HAP-1 (cell line): ENCODE measurements around the gene CASK.

Source experiments
- DNase-seq, 2 experiments: peaks; one replicate each; pipeline ENCODE4 v3.0.0-alpha.2; 2016 to 2020; ENCODE audit warnings: low spot score in 2 of 2
- H3K27me3 ChIP-seq: fragments of 250-450 bp; sonication (Bioruptor Pico); 2 replicates; pipeline ENCODE4 v1.5.1; 2020; ENCODE audit warnings: low read depth, mild to moderate bottlenecking, moderate library complexity
- H3K36me3 ChIP-seq: fragments of 250-450 bp; sonication (Bioruptor Pico); replicated peaks from 2 replicates; pipeline ENCODE4 v1.5.1; 2020; ENCODE audit warnings: mild to moderate bottlenecking
- H3K4me1 ChIP-seq: fragments of 250-450 bp; sonication (Bioruptor Pico); 2 replicates; pipeline ENCODE4 v1.5.1; 2020; ENCODE audit warnings: mild to moderate bottlenecking
- H3K4me3 ChIP-seq: fragments of 250-450 bp; sonication (Bioruptor Pico); 2 replicates; pipeline ENCODE4 v1.5.1; 2020; ENCODE audit warnings: mild to moderate bottlenecking, moderate library complexity
- H3K9me3 ChIP-seq: fragments of 250-450 bp; sonication (Bioruptor Pico); 2 replicates; pipeline ENCODE4 v1.5.1; 2020; ENCODE audit warnings: mild to moderate bottlenecking, moderate library complexity
- in situ Hi-C: fragments of 300-500 bp; cut with MboI; formaldehyde crosslinking; loops from 3 replicates; pipeline ENCODE4 v1.14.3; 2020; ENCODE audit warnings: low sequenced_read_pairs, inconsistent platforms, mixed read lengths

The CASK gene

GRCh38 chrX:41923211-41923977 is at the start of gene CASK:
Gene CASK, minus strand, starts transcription at chrX:41923554. Its CDS starts 566 bp downstream, at chrX:41922988.
- Histone ChIP-seq H3K4me1 (peaks cover 12% of the 10 kb centered on the region), H3K4me3 (peak within 1 kb of the TSS; percentile 71), H3K9me3 (no peaks in the 10 kb centered on the region), H3K36me3 (no peaks in the 10 kb centered on the region), H3K27me3 (no peaks in the 10 kb centered on the region; the same call in 1 of the 2 replicates)
- peak; percentile 92 to 98 for DNase-seq
- in situ Hi-C loops: no loop called here

- in situ Hi-C loops: no loop called here
These were observed 48.0 kb upstream of the CASK start for GRCh38 chrX:41971346-41971745.

DNA sequence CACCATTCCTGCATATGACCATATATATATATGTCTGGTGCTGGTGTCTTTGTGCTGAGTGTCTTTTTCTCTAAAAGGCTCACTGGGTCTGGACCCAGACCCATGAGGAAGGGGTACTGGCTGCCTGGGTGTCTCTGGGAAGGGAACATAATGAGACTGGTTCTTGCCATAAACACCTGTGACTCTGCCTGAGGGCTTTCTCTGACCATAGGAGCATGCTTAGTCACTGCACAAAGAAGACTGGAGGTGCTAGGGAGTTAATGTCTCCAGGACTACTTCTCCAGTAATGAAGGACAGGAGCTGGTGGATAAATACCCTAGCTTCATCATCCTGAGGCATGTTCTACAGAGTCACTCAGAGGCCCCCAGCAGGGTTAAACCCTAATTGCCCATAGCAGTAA is 47.1 kb upstream of the CASK start:
- Histone ChIP-seq H3K9me3 (no peaks in the 10 kb centered on the region), H3K4me3 (no peak overlapping the region), H3K4me1 (peaks cover 4% of the 10 kb centered on the region), H3K27me3 (no peaks in the 10 kb centered on the region; the same call in 1 of the 2 replicates), H3K36me3 (no peaks in the 10 kb centered on the region)
- DNase-seq: no peak
- in situ Hi-C loops: no loop called here

More at GRCh38 chrX:41971346-41971745, 48.0 kb upstream of the CASK start:
- Histone ChIP-seq H3K4me1 (peaks cover 4% of the 10 kb centered on the region), H3K36me3 (no peaks in the 10 kb centered on the region), H3K9me3 (no peaks in the 10 kb centered on the region), H3K4me3 (no peak overlapping the region), H3K27me3 (no peaks in the 10 kb centered on the region; the same call in 1 of the 2 replicates)
- peak in 1 of 2 experiments; percentile 46 for DNase-seq

- Histone ChIP-seq H3K4me1 (no peaks in the 10 kb centered on the region), H3K9me3 (no peaks in the 10 kb centered on the region), H3K36me3 (no peaks in the 10 kb centered on the region), H3K27me3 (no peaks in the 10 kb centered on the region), H3K4me3 (no peak overlapping the region)
- in situ Hi-C loops: no loop called here
- DNase-seq: no peak
These were observed 40.0 kb upstream of the CASK start for GRCh38 chrX:41963348-41963747.

GRCh38 chrX:41960142-41960541 is 36.8 kb upstream of the CASK start:
- in situ Hi-C loops: no loop called here
- no peak for DNase-seq

GRCh38 chrX:41958861-41959260 is 35.5 kb upstream of the CASK start:
- Histone ChIP-seq H3K9me3 (no peaks in the 10 kb centered on the region), H3K4me3 (no peak overlapping the region), H3K4me1 (no peaks in the 10 kb centered on the region), H3K36me3 (no peaks in the 10 kb centered on the region), H3K27me3 (no peaks in the 10 kb centered on the region)
- in situ Hi-C loops: no loop called here
- DNase-seq: no peak

More at GRCh38 chrX:41960142-41960541, 36.8 kb upstream of the CASK start:
- H3K36me3 ChIP-seq: no peaks in the 10 kb centered on the region
- no peaks in the 10 kb centered on the region for H3K9me3 ChIP-seq
- no peaks in the 10 kb centered on the region for H3K27me3 ChIP-seq
- no peak overlapping the region for H3K4me3 ChIP-seq
- H3K4me1 ChIP-seq: no peaks in the 10 kb centered on the region

- DNase-seq: no peak
- H3K36me3 ChIP-seq: no peaks in the 10 kb centered on the region
- in situ Hi-C loops: no loop called here
- H3K4me3 ChIP-seq: no peak overlapping the region
- no peaks in the 10 kb centered on the region for H3K9me3 ChIP-seq
- no peaks in the 10 kb centered on the region for H3K4me1 ChIP-seq
- H3K27me3 ChIP-seq: no peaks in the 10 kb centered on the region
These were observed 32.7 kb upstream of the CASK start for GRCh38 chrX:41956027-41956426.

- Histone ChIP-seq H3K27me3 (no peaks in the 10 kb centered on the region), H3K36me3 (no peaks in the 10 kb centered on the region), H3K9me3 (no peaks in the 10 kb centered on the region), H3K4me1 (peaks cover 6% of the 10 kb centered on the region), H3K4me3 (no peak overlapping the region)
- in situ Hi-C loops: no loop called here
- DNase-seq: no peak
These were observed 28.7 kb upstream of the CASK start for GRCh38 chrX:41952102-41952501.

GRCh38 chrX:41946989-41947612 is 23.7 kb upstream of the CASK start:
- Histone ChIP-seq H3K9me3 (no peaks in the 10 kb centered on the region), H3K27me3 (no peaks in the 10 kb centered on the region), H3K4me3 (no peak overlapping the region), H3K4me1 (peaks cover 18% of the 10 kb centered on the region), H3K36me3 (no peaks in the 10 kb centered on the region)
- no peak for DNase-seq
- in situ Hi-C loops: no loop called here

DNA sequence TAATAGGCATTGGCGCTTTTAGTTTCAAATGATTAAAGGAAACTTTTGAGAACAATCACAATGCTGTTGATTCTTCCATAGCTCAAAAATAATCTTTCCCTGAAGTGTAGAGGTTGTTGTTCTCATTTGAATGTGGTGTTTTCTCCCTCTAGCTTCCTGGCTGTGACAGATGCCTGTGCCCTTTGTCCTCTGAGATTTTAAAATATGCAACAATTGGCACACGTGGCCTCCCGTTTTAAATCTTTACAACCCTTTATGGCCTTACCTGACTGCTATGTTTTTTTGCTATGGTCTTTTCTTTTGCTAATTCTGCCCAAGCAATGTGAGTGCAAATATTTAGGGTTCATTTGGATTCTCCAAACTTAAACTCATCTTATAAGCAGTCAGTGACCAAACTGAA is 22.9 kb upstream of the CASK start:
- peak in 1 of 2 experiments; percentile 31 for DNase-seq
- peaks cover 18% of the 10 kb centered on the region for H3K4me1 ChIP-seq
- in situ Hi-C loops: no loop called here
- no peaks in the 10 kb centered on the region; the same call in 1 of the 2 replicates for H3K27me3 ChIP-seq
- no peaks in the 10 kb centered on the region for H3K36me3 ChIP-seq
- H3K9me3 ChIP-seq: no peaks in the 10 kb centered on the region
- no peak overlapping the region for H3K4me3 ChIP-seq

DNA sequence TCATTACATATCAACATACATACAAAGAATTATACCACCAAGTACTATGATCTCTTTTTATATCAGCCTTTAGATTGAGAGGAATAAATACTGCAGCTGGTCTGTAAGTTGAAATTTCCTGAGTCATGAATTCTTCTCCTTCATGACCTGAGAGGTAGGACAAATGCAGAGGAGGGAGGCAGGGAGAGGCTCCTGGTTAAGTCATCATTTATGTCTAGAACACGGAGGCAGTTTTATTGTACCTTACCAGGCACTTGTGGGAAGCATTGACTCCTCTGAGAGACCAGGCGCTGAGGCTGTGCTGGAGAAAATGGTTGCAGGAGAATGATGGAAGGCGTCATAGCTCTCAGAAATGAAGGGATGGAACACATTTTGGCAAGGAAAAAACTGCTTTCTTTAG is 12.5 kb upstream of the CASK start:
- peaks cover 13% of the 10 kb centered on the region for H3K27me3 ChIP-seq
- no peaks in the 10 kb centered on the region for H3K4me1 ChIP-seq
- in situ Hi-C loops: no loop called here

DNA sequence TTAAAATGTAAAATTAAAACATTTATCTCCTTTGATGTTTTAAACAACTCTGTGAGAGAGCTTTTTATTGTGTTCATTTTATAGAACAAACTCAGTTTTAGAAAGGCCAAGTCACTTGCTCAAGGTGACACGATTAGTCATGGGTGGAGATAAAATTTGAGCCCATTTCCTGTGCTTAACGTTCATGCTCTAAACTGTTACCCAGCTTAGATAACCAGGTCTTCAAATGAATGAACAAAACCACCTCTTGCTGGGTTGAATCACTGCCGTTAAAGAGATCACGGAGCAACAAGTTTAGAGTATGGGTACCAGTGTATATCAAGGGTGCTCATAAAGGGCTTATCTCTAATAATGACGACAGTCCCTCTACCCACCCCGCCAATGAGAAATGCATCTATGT is 10.2 kb upstream of the CASK start:
- H3K36me3 ChIP-seq: no peaks in the 10 kb centered on the region
- in situ Hi-C loops: no loop called here
- peaks cover 24% of the 10 kb centered on the region for H3K27me3 ChIP-seq
- no peak for DNase-seq
- no peak overlapping the region for H3K4me3 ChIP-seq
- H3K4me1 ChIP-seq: no peaks in the 10 kb centered on the region
- no peaks in the 10 kb centered on the region for H3K9me3 ChIP-seq

More for the DNA sequence above, 12.5 kb upstream of the CASK start:
- no peaks in the 10 kb centered on the region for H3K9me3 ChIP-seq
- no peaks in the 10 kb centered on the region for H3K36me3 ChIP-seq
- DNase-seq: no peak
- no peak overlapping the region for H3K4me3 ChIP-seq

GRCh38 chrX:41932885-41933284 is 9.5 kb upstream of the CASK start:
- in situ Hi-C loops: no loop called here
- no peaks in the 10 kb centered on the region for H3K9me3 ChIP-seq
- H3K27me3 ChIP-seq: peaks cover 21% of the 10 kb centered on the region
- no peaks in the 10 kb centered on the region for H3K4me1 ChIP-seq
- H3K36me3 ChIP-seq: no peaks in the 10 kb centered on the region
- H3K4me3 ChIP-seq: no peak overlapping the region
- DNase-seq: no peak

GRCh38 chrX:41931591-41931990 is 8.2 kb upstream of the CASK start:
- Histone ChIP-seq H3K4me3 (no peak overlapping the region), H3K36me3 (no peaks in the 10 kb centered on the region), H3K9me3 (no peaks in the 10 kb centered on the region), H3K4me1 (no peaks in the 10 kb centered on the region), H3K27me3 (peaks cover 16% of the 10 kb centered on the region)
- peak in 1 of 2 experiments; percentile 50 for DNase-seq
- in situ Hi-C loops: no loop called here
